Stimulated activated CD8-positive, alpha-beta memory T cell treated with anti-CD3 and anti-CD28 coated beads, Interleukin-15, amount 100 ng/mL, for 1 hour (primary cell): ENCODE measurements around the gene MRPS11.
"Not testable (repeated sequence)": the region's sequence is repeated elsewhere in the genome, so short reads cannot be mapped to it uniquely, and the experiment has no call there.

Experiments
- DNase-seq: peaks from one replicate; pipeline ENCODE4 v3.0.0-alpha.2; 2020; ENCODE audit warnings: low read depth

The MRPS11 gene

DNA sequence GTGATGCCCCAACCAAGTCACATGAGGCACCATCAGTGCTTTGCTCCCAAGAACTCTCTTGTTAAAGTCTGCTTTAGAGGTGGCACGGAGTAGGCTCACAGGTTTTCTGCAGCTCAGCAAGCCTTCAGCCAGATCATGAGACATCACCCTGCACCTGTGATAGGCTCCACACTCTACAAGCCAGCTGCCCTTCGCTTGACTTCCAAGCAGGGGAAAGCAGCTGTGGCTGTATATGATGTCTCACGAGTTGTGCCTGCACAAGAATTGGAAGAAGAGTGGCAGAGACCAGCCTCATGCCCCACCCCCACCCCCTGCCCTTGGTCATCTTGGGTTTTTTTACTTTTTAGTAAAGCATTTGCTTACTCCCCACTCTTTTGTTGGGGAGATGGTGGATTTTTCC, 22.5 kb downstream of the MRPS11 start:
- DNase-seq: no peak

DNA sequence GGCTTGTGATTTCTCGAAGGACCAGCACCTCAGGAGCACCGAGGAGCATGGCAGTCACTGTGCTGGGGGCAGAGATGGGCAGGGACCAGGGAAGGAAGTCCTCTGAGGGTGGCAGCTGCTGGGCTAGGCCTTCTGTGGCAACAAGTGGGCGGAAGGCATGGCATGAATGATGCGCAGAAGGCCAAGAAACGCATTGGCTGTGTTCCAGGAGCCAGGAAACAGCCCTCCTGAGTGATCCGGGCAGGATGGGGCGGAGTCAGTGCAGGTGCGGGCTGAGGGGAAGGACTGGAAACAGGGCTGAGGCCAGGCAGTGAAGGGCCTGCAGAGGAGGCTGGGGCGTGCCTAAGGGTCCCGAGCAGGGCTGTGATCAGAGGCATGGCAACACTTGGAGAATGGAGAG, 23.6 kb downstream of the MRPS11 start:
- no peak for DNase-seq

DNA sequence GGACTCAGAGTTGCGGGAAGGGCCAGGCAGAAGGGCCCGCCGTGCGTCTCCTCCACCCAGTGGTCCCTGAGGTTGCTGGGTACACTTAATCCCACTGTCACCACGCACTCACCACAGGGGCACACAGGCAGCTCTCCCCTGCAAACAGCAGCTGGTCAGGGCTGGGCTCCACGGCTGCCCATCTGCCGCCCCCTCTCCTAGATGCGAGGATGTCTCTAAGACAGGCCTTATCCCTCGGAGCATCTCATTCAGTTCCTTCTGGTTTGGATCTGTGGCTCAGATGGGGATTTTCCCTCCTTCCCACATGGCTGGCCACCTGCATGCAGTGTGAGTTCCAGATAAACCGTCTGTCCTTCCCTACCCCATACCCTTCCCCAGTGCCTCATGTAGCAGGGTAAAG, 26.3 kb downstream of the MRPS11 start:
- no peak for DNase-seq

DNA sequence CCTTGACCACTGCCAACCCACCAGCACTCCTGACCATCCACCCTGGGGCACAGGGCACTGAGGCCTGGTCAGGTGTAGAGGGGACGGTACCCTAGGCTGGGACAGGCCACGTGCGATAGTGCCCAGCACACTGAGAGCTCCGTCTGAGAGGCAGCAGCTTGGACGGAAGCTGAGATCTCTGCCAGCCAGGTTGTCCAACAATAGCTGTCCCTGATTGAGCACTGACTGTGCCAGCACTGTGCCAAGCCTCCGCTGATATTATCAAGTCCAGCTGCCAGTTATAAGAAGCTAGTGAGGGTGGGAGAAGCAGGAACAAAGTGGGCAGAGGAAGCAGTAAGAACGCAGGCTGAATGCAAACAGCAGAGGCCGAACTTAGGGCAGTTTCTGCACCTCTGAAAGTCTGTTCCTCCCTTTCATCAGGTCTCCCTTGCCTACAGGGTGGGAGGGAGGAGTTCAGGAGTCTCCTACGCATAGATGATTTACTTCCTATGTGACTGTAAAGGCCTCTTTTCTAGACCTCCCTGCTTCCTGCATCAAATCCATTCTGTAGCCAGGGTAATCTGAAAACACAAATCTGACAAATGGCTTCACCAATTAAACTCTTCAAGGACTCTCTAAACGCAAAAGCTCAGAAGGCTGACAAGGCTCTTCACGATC, 29.7 kb downstream of the MRPS11 start:
- DNase-seq: no peak

DNA sequence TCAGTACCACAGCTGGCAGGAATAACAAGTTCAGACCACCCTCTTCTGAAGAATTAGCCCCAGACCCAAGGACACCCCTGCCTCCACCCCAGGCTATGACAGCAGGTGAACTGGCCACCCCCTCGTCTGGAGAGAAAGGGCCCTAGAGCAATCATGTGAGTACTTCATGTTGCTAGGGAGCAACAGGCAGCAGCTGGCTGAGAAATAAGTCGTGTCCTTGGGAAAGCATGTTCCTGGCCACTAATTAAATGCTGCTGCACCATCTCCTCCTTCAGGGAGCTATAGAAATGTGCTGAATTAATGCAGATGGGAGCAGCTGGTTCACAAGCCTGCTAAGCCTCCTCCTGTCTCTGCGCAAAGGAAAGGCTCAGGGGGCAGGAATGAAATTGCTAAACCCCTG, 31.5 kb downstream of the MRPS11 start:
- DNase-seq: no peak

DNA sequence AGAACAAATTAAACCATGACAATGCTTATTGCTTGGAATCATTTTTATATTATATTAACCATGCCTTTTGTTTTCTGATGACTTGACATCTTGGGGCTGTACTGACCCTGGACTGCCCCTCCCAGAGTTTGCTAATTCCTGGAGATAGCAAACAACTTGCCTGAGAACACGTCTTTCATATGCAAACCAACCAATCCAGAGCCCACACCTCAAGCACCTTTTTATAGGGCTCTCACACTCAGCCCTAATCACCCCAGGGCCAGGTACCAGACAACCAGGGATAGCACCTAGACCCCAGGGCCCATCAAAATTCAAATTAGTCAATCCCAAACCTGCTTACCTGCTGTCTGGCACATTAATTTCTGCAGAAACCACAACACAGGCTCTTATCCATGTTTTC, 36.9 kb downstream of the MRPS11 start:
- DNase-seq: no peak

DNA sequence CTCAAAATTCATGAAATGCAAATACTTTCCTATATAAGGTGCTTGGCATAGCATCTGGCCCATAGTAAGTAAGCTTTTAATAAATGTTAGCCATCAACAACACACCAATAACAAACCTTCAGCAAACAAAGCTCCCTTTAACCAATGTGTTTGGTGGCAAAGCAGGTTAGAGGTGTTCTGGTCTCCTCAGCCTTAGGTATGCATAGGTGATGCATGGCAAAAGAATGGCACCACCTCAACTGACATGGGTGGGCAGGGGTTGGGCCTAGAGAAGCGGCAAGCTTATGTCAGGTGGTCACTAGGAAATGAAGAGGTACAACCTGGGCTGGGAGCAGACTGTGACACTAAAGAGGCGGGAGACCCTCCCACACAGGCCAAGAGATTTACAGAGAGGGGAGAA, 38.2 kb downstream of the MRPS11 start:
- DNase-seq: no peak

DNA sequence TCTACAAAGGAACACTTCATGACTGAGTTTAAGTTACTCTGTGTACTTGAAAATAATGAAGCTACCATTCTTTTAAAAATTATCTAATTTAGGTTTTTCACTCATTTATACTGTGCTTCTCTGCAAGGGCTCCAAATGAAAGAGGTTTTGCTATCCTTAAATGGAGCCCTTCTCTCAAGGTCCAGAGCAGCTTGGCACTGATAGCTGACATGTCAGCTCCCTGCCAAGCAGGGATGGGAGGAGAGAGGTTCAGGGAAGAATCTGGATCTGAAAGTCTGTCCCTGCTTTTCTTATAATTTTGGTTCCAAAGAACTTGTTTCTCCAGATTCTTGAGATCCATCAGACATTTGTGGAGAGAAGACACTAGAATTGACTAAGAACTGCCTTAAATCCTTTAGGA, 39.1 kb downstream of the MRPS11 start:
- no peak for DNase-seq

DNA sequence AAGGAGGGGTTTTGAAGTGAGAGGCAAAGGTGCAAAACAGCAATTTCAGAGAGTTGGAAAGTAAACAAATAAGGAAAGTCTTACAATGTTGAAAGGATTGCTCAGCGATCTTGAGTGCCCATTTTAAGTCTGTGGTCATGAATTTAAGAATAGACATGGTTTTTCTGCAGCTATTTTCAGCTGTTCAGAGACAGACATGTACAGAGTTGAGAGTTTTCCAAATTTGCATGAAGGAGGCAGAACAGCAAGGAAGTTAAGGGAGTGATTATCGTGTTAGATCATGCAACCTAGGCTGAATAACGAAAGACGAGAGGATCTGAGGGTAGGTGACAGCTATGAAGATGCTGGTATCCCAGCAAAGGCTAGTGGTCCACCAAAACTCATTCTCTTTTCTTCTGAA, 41.8 kb downstream of the MRPS11 start:
- DNase-seq: no peak

DNA sequence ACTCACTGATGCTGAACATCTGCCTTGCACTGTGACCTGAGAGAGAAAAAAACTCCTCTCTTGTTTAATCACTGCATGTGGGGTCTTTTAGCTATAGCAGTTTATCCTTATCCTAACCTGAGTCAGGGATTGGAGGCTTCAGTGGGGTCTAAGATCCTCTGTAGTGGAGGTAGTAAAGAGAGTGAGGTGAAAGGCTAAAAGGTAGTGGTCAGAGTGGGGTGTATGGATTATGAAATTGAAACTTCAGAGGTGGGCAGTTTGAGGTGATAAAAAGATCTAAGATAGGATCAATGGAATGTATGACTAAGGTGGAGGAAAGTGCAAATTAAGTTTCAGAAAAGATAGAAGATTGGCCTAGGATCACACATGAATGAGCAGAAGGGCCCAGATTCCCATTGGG, 42.5 kb downstream of the MRPS11 start:
- no peak for DNase-seq

DNA sequence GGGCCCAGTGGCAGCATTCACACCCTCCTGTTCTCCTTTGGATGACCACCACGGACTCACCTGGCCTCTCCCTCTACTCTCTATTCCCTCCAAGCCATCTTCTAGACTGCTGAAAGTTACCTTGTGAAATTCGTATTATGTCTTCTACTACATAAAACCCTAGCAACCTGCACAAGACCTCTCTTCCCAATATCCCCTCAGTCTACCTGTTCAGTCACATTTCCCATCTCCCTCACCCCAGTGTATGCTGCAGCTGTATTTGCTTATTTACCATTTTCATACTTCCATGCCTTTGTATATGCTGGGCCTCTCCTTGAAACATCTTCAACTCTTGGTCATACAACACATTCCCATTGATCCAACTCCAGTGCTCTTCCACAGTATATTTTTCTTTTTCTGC, 43.7 kb downstream of the MRPS11 start:
- DNase-seq: no peak

DNA sequence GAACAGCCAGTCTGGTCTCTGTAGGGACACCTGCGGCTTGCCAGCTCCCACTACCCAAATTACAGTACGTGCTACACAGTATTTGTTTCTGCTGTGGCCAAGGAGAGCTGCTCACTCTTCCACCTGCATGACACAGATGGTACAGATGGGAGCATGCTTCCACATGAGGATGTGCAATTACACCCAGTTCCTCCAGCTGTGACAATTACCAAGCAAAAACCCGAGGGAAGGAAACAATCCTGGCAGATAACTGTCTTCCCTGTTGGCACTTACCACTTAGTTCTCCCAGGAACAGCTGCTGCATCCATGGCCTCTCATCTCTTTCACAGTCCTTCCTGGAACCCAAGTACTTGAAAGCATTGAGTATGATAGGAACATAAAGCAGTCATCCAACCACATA, 44.6 kb downstream of the MRPS11 start:
- no peak for DNase-seq

DNA sequence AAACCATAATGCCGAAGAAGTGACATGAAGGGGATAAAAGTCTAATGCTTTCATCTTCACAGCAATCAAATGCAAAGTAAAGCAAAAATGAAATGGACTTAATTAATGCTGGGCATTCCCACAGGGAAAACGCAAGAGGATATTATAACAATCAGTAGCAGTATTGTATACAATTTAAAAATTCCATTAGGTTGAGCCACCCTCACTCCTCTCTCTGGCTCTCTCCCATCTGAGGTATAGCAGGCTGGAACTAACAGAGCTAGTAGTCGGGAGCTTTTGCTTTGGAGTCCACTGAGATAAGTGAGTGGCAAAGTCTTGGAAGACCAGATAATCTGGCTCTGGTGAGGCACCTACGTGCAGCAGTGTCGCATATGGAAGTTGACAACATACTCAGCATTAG, 45.1 kb downstream of the MRPS11 start:
- DNase-seq: no peak

DNA sequence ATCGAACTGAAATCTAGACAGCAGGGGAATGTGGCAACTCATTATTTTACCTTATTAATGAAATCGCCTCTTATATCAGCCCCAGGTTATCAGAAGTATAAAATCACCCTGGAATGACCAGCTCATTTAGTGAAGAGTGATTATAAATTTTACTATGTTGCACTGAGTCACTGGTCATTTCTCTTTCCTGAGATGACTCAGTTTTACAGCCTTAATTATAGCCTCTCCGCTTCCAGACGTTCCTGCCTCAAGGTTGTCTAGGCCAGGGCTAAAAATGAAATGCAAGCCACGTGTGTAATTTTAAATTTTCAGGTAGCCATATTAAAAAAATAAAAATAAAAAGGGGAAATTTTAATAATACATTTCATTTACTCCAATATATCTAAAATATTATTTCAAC, 45.7 kb downstream of the MRPS11 start:
- no peak for DNase-seq

DNA sequence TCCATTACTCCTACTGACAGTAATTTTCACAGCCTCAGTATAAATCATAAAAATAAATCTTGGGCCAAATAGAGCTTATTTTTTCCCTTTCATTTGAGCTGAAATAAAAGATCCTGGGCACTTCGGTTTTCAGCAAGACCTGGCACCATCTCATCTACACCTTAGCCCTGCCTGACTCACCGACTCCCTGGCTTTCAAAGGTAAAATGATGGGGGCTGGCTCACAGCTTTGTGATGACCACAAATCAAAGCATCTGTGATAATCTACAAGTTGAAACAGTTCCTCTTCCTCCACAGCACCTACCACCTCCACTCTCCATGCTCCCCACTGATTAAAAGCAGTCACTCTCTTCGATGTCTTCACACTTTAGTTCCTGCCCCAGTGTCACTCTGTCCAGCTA, 51.4 kb downstream of the MRPS11 start:
- no peak for DNase-seq

DNA sequence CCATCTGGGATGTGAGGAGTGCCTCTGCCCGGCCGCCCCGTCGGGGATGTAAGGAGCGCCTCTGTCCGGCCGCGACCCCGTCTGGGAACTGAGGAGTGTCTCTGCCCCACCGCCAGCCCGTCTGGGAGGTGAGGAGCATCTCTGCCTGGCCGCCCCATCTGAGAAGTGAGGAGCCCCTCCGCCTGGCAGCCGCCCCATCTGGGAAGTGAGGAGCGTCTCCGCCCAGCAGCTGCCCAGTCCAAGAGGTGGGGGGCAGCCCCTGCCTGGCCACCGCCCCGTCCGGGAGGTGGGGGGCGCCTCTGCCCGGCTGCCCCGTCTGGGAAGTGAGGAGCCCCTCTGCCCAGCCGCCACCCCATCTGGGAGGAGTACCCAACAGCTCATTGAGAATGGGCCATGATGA, 56.6 kb downstream of the MRPS11 start:
- DNase-seq: not testable (repeated sequence)

DNA sequence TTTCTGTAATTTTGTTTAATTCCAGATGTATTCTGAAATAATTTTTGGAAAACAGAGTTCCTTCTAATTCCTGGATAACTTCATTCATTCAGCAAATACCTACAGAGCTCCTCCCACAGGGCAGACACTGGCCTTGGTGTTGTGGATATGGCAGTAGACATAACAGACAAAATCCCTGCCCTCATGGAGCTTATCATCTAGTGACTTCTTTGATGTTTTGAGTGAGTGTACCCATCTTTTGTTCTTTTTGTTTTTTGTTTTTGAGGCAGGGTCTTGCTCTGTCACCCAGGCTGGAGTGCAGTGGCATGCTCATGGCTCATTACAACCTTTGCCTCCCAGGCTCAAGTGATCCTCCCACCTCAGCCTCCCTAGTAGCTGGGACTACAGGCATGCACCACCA, 57.9 kb downstream of the MRPS11 start:
- no peak for DNase-seq

DNA sequence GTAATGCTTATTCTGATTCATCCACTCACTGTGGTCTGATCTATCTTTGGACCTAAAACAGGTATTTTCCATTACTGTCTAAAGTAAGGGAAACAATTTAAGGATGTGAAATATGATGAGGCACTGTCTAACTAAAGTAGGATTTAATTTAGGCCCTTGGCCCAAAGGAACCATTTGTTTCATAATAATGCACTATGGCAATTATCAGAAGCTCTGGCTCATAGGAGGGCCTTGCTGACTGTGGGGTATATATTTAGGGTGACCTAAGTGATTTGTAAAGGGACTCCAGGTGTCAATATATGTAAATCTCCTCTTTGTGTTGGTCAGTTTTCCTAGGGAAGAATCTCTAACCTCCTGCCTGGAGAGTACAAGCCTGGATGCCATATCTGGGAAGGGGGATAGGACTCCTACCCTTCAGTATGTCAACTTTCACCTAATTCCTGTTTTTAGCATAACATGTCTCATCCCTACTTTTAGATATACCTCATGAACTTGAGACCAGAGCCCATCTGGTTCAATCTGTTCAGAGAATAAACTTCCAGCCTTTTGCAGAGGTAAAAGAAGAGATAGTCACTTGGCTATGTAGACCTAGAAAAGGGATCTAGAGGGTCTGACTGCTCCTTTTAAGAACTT, 58.9 kb downstream of the MRPS11 start:
- DNase-seq: no peak

DNA sequence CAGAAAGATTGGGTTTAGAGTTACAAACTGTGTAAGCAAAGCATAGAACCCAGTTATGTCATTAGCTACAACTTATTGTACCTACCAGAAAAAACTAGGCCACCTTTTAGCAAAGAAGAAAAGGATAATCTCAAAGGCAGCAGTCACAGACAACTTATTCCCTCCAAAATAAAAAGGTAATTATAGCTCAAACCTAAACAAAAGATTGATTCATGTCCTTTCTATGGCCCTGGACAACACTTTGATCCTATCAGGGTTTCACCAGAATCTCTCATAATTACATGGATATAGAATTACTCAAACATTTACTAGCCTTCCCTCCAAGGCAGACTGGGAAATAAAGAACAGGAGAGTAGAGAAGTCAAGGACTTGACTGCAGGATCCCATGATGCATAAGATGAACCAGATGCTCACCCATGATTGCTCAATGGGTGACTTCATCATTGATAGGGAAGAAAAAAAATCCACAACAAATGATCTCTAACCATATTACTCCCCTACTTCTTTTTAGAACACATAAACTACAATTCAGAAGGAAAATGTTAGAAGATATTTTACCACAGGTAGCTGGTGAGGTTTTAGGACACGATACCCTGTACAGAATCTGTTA, 61.6 kb downstream of the MRPS11 start:
- DNase-seq: no peak
